ENCODE results near the gene PSMD12. TPM values are rescaled to one million over a fixed set of nuclear protein-coding genes. Genes with fewer than 3 reads are reported as not detected.

Gene PSMD12
- polyA plus RNA-seq, 2 donors = 20.3 to 28.7 TPM

DNA sequence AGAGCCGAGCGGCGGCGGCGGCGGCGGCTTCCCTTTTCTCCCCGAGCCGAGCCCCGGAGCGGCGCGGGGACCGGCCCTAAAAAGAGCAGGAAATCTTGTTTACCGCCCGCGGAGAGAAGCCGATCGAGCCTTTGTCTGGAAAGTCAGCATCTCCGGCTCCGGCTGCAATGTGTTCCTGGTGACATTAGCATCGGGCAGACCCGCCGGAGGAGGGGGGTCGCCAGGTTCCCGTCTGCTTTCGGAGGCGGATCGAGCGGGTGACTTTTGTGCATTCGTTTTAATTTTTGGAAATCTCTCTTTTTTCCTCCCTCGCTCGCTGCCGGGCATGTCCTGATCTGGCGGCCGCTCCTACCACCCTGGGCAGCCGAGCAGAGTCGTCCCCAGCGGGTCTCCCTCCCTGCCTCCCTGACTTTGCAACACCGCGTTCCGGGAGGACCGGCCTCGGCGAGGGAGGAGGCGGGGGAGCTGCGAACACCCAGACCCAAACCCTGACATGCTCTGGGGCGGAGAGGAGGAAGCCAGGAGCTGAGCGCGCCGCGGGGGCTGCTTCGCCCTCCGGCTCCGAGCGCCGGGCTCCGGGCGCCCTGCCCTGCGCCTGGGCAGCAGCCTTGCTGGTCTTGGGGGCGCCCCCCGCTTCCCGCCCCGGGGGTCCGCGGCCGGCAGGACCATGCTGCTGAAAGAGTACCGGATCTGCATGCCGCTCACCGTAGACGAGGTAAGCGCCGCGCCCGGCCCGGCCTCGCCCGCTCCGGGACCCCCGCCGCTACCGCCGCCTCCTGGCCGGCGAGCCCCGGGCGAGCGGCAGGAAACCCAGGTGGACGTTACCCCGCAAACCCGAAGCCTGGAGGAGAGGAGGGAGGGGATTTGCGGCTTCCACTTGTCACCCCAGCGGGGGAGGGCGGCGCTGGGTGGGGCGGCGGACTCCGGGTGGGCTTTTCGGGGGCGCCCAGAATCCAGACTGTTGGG lies 11.4 kb upstream of the PSMD12 start:
- WGBS, 2 donors = 0% methylated on average over 76 to 100 of the region's 100 CpGs
- Histone ChIP-seq H3K36me3 (ENCODE audit: control insufficient read depth in 2 of 2, insufficient read depth in 2 of 2, low read length in 1 of 2) (no peaks in the 10 kb centered on the region), H3K4me3 (ENCODE audit: low read depth in 1 of 2, low read length in 2 of 2) (peak overlapping the region; percentile 71 to 81), H3K9me3 (ENCODE audit: control insufficient read depth in 2 of 2, insufficient read depth in 1 of 2, low read depth in 1 of 2, low read length in 1 of 2) (no peaks in the 10 kb centered on the region), H3K27me3 (ENCODE audit: control insufficient read depth in 1 of 2, insufficient read depth in 2 of 2, low read length in 2 of 2) (no peaks in the 10 kb centered on the region), H3K27ac (ENCODE audit: low read depth in 2 of 2, low read length in 1 of 2) (peak overlapping the region; percentile 80 to 84), H3K4me1 (ENCODE audit: control insufficient read depth in 2 of 2, insufficient read depth in 2 of 2, low read length in 1 of 2) (no peaks in the 10 kb centered on the region)

DNA sequence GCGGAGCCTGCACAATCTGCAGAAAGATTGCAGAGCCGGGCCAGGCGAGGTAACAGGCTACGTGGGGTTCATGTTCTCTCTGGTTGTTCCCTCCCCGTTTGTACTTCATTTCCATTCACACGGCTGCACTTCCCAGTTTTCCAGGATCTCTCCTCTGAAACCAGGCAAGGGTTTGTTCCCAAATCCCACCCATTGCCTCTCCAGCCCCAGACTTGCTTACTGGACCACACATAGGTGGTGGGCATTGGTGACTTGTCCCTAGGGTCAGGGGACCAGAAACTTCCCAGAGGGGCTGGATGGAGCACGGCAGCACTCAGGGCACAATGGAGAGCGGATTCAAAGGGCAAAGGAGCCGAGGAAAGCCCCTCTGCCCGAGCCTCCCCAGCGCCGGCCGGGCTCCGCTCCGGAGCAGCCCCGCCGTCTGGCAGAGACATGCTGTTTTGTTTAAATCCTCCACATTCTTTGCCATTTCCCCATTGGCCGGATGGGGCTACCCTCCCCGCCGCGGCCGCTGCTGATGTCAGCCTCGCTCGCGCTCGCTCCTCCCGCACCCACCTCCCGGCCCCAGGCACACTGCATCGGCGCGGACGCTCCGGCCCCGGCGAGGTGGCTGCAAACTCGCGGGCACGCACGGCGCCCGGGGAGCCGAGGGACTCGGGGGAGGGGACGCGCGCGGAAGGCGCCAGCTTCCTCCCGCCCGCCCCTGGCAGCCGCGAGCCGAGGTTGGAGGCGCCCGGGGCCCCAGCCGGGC lies 10.5 kb upstream of the PSMD12 start, which contains the start of gene PITPNC1:
PITPNC1 (plus strand) TSS at position 545 of the 751 bp plus-strand sequence.
- 0 to 1% methylated on average over 56 of the region's 56 CpGs for WGBS, 2 donors
- peak within 1 kb of the TSS; percentile 80 to 84 for H3K27ac ChIP-seq (ENCODE audit: low read depth in 2 of 2, low read length in 1 of 2)
- no peaks in the 10 kb centered on the region for H3K27me3 ChIP-seq (ENCODE audit: control insufficient read depth in 1 of 2, insufficient read depth in 2 of 2, low read length in 2 of 2)
- H3K9me3 ChIP-seq (ENCODE audit: control insufficient read depth in 2 of 2, insufficient read depth in 1 of 2, low read depth in 1 of 2, low read length in 1 of 2) = no peaks in the 10 kb centered on the region
- no peaks in the 10 kb centered on the region for H3K36me3 ChIP-seq (ENCODE audit: control insufficient read depth in 2 of 2, insufficient read depth in 2 of 2, low read length in 1 of 2)
- H3K4me1 ChIP-seq (ENCODE audit: control insufficient read depth in 2 of 2, insufficient read depth in 2 of 2, low read length in 1 of 2) = no peaks in the 10 kb centered on the region
- H3K4me3 ChIP-seq (ENCODE audit: low read depth in 1 of 2, low read length in 2 of 2) = peak within 1 kb of the TSS; percentile 71 to 81

DNA sequence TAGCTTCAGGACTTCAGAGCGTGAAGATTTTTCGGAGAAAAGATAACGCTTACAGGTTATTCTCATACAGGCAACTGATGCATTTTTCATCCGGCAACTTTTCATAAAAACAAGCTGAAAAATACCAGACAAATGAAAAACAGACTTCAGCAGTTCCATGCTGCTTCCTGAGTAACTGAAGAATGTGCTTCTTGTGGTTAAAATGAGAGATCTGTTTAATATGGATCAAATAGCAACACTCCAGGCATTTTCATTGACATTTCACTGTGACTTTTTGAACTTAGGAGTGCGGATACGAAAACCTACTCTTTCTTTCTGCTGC lies 10.0 kb upstream of the PSMD12 start:
- peak overlapping the region; percentile 71 to 81 for H3K4me3 ChIP-seq (ENCODE audit: low read depth in 1 of 2, low read length in 2 of 2)
- H3K27ac ChIP-seq (ENCODE audit: low read depth in 2 of 2, low read length in 1 of 2) = peak overlapping the region; percentile 80 to 84
- WGBS, 2 donors = 38 to 43% methylated on average over 6 of the region's 6 CpGs
- H3K27me3 ChIP-seq (ENCODE audit: control insufficient read depth in 1 of 2, insufficient read depth in 2 of 2, low read length in 2 of 2) = no peaks in the 10 kb centered on the region
- no peaks in the 10 kb centered on the region for H3K36me3 ChIP-seq (ENCODE audit: control insufficient read depth in 2 of 2, insufficient read depth in 2 of 2, low read length in 1 of 2)
- no peaks in the 10 kb centered on the region for H3K9me3 ChIP-seq (ENCODE audit: control insufficient read depth in 2 of 2, insufficient read depth in 1 of 2, low read depth in 1 of 2, low read length in 1 of 2)
- H3K4me1 ChIP-seq (ENCODE audit: control insufficient read depth in 2 of 2, insufficient read depth in 2 of 2, low read length in 1 of 2) = no peaks in the 10 kb centered on the region

DNA sequence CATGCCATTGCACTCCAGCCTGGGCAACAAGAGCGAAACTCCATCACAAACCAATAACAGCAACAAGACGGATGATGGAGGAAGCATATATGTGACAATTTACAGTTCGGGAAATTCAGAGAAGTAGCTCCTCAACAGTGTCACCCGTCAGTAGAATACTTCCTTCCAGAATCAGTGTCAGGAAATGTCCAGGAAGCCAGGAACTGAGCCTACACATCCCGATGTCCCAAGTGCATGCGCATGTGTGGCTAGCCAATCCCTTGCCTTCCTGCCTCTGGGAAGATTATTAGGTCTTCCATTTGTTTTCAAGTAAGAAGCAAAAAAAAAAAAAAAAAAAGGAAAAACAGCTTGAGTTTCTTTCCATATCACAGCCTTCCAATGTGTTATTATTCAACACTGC lies 9.3 kb upstream of the PSMD12 start:
- Histone ChIP-seq H3K4me3 (ENCODE audit: low read depth in 1 of 2, low read length in 2 of 2) (no peak overlapping the region), H3K36me3 (ENCODE audit: control insufficient read depth in 2 of 2, insufficient read depth in 2 of 2, low read length in 1 of 2) (no peaks in the 10 kb centered on the region), H3K4me1 (ENCODE audit: control insufficient read depth in 2 of 2, insufficient read depth in 2 of 2, low read length in 1 of 2) (no peaks in the 10 kb centered on the region), H3K27me3 (ENCODE audit: control insufficient read depth in 1 of 2, insufficient read depth in 2 of 2, low read length in 2 of 2) (no peaks in the 10 kb centered on the region), H3K27ac (ENCODE audit: low read depth in 2 of 2, low read length in 1 of 2) (no peak overlapping the region), H3K9me3 (ENCODE audit: control insufficient read depth in 2 of 2, insufficient read depth in 1 of 2, low read depth in 1 of 2, low read length in 1 of 2) (no peaks in the 10 kb centered on the region)
- 83 to 86% methylated on average over 6 of the region's 6 CpGs for WGBS, 2 donors

DNA sequence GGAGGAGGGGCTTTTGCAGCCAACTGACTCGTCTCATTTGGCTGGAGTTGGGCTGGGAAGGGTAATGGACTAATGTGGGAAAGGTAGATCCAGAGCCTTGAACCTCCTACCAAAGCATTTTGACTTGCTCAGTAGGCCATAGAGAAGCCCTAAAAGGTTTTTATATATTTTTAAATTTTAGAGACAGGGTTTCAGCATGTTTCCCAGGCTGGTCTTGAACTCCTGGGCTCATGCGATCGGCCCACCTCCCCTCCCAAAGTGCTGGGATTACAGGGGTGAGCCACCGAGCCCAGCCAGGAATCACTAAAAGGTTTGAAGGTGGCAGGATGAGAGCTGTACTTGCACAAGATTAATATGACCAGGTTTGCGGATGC lies 8.7 kb upstream of the PSMD12 start:
- Histone ChIP-seq H3K4me3 (ENCODE audit: low read depth in 1 of 2, low read length in 2 of 2) (no peak overlapping the region), H3K36me3 (ENCODE audit: control insufficient read depth in 2 of 2, insufficient read depth in 2 of 2, low read length in 1 of 2) (no peaks in the 10 kb centered on the region), H3K27me3 (ENCODE audit: control insufficient read depth in 1 of 2, insufficient read depth in 2 of 2, low read length in 2 of 2) (no peaks in the 10 kb centered on the region), H3K4me1 (ENCODE audit: control insufficient read depth in 2 of 2, insufficient read depth in 2 of 2, low read length in 1 of 2) (no peaks in the 10 kb centered on the region), H3K9me3 (ENCODE audit: control insufficient read depth in 2 of 2, insufficient read depth in 1 of 2, low read depth in 1 of 2, low read length in 1 of 2) (no peaks in the 10 kb centered on the region), H3K27ac (ENCODE audit: low read depth in 2 of 2, low read length in 1 of 2) (no peak overlapping the region)
- WGBS, 2 donors = 71% methylated on average over 5 of the region's 5 CpGs

DNA sequence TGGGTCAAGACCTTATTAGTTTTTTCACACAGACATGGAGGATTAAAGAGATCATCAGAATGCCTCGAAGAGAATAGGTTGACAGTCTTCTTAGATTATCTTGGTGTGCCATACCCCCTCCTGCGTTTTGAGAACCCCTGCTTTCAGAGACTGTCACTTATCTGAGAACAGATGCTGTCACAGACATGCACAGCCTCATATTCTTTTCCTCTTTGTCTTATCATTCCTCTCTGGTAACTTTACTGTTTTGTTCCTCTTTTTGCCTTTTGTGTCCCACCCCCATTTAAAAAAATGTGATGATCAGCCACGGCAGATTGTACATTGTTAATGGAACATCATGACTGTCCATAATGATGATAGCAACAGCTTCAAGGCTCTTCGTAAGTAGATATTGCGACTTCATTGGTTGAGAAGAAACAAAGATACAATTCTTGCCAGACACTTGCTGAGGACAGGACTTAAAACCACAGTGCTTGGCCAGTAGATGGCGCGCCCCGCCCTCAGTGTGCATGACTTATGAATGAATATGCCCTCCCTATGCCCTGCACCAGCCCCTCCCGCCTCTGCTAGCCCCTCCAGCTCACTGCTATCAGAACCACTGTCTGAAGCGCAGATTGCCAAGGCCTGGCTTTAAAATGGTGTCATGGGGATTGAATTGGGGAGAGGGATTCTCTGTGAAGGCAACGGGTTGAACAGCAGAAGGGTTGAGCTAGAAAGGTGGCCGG lies 8.1 kb upstream of the PSMD12 start:
- H3K9me3 ChIP-seq (ENCODE audit: control insufficient read depth in 2 of 2, insufficient read depth in 1 of 2, low read depth in 1 of 2, low read length in 1 of 2) = no peaks in the 10 kb centered on the region
- no peaks in the 10 kb centered on the region for H3K36me3 ChIP-seq (ENCODE audit: control insufficient read depth in 2 of 2, insufficient read depth in 2 of 2, low read length in 1 of 2)
- no peaks in the 10 kb centered on the region for H3K4me1 ChIP-seq (ENCODE audit: control insufficient read depth in 2 of 2, insufficient read depth in 2 of 2, low read length in 1 of 2)
- H3K27ac ChIP-seq (ENCODE audit: low read depth in 2 of 2, low read length in 1 of 2) = no peak overlapping the region
- 11 to 14% methylated on average over 12 of the region's 12 CpGs for WGBS, 2 donors
- no peaks in the 10 kb centered on the region for H3K27me3 ChIP-seq (ENCODE audit: control insufficient read depth in 1 of 2, insufficient read depth in 2 of 2, low read length in 2 of 2)
- H3K4me3 ChIP-seq (ENCODE audit: low read depth in 1 of 2, low read length in 2 of 2) = no peak overlapping the region

DNA sequence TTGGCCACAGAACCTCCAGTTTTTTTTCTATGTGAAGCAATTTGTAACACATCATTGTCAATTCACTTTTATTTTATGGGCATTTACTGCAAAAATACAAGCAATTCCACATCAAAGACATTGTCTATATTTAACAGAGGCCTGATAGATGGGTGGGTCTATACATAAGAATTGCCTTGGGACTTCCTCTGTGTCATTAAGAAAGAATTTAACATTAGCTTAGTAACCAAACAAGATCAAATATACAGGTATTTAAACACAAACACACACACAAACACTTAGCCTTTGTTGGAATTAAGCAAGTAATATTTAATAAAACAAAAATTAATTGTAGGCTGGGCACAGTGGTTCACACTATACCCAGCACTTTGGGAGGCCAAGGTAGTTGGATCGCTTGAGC lies 6.4 kb upstream of the PSMD12 start:
- H3K9me3 ChIP-seq (ENCODE audit: control insufficient read depth in 2 of 2, insufficient read depth in 1 of 2, low read depth in 1 of 2, low read length in 1 of 2) = no peaks in the 10 kb centered on the region
- H3K4me1 ChIP-seq (ENCODE audit: control insufficient read depth in 2 of 2, insufficient read depth in 2 of 2, low read length in 1 of 2) = no peaks in the 10 kb centered on the region
- 89 to 92% methylated on average over 1 of the region's 1 CpG for WGBS, 2 donors
- H3K36me3 ChIP-seq (ENCODE audit: control insufficient read depth in 2 of 2, insufficient read depth in 2 of 2, low read length in 1 of 2) = no peaks in the 10 kb centered on the region
- no peaks in the 10 kb centered on the region for H3K27me3 ChIP-seq (ENCODE audit: control insufficient read depth in 1 of 2, insufficient read depth in 2 of 2, low read length in 2 of 2)
- H3K4me3 ChIP-seq (ENCODE audit: low read depth in 1 of 2, low read length in 2 of 2) = no peak overlapping the region
- no peak overlapping the region for H3K27ac ChIP-seq (ENCODE audit: low read depth in 2 of 2, low read length in 1 of 2)

DNA sequence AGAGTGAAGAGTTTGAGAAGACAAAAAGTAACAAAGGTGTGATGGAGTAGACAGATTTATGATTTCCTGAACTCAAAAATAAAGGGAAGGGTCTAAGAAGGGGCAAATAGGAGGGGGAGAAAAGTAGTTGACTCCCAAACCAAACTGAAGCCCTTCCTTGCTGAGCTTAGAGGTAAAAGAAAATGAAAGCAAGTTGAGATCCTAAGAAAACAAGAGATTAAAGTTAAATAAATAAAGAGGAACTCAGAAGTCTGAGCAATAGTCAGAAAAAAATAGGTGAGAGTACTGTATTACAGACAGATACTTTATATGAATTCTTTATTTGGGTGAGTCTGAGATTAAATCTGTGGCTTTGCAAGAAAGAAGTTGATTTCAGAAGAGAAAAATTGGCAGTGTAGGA lies 3.3 kb upstream of the PSMD12 start:
- Histone ChIP-seq H3K9me3 (ENCODE audit: control insufficient read depth in 2 of 2, insufficient read depth in 1 of 2, low read depth in 1 of 2, low read length in 1 of 2) (no peaks in the 10 kb centered on the region), H3K27me3 (ENCODE audit: control insufficient read depth in 1 of 2, insufficient read depth in 2 of 2, low read length in 2 of 2) (no peaks in the 10 kb centered on the region), H3K4me3 (ENCODE audit: low read depth in 1 of 2, low read length in 2 of 2) (no peak overlapping the region), H3K36me3 (ENCODE audit: control insufficient read depth in 2 of 2, insufficient read depth in 2 of 2, low read length in 1 of 2) (no peaks in the 10 kb centered on the region), H3K4me1 (ENCODE audit: control insufficient read depth in 2 of 2, insufficient read depth in 2 of 2, low read length in 1 of 2) (peaks cover 0 to 6% of the 10 kb centered on the region in 2 donors), H3K27ac (ENCODE audit: low read depth in 2 of 2, low read length in 1 of 2) (no peak overlapping the region)

DNA sequence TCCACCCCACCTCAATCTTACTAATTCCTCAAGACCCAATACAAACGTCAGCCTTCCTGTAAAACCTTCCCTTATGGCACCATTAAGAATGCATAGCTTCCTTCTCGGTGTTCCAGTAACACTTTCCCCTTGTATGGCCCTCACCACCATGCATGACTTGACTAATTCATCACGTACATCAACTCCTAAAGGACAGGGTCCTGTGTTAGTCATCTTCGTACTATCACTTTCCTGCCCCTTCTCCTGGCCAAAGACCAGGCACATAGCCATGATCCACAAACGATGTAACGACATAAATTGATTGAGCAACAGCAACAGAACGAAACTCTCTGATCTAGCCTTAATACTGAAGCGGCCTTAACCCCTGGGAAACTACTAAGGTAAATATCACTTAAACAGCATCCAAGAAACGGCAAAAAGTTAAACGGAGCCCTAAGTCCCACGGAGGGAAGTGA lies 612 bp downstream of the PSMD12 start:
- H3K4me1 ChIP-seq (ENCODE audit: control insufficient read depth in 2 of 2, insufficient read depth in 2 of 2, low read length in 1 of 2) = peaks cover 0 to 9% of the 10 kb centered on the region in 2 donors
- peak overlapping the region; percentile 86 to 98 for H3K4me3 ChIP-seq (ENCODE audit: low read depth in 1 of 2, low read length in 2 of 2)
- peak overlapping the region; percentile 85 to 93 for H3K27ac ChIP-seq (ENCODE audit: low read depth in 2 of 2, low read length in 1 of 2)
- H3K27me3 ChIP-seq (ENCODE audit: control insufficient read depth in 1 of 2, insufficient read depth in 2 of 2, low read length in 2 of 2) = no peaks in the 10 kb centered on the region
- WGBS, 2 donors = 0% methylated on average over 11 of the region's 11 CpGs
- H3K36me3 ChIP-seq (ENCODE audit: control insufficient read depth in 2 of 2, insufficient read depth in 2 of 2, low read length in 1 of 2) = peaks cover 0 to 2% of the 10 kb centered on the region in 2 donors
- no peaks in the 10 kb centered on the region for H3K9me3 ChIP-seq (ENCODE audit: control insufficient read depth in 2 of 2, insufficient read depth in 1 of 2, low read depth in 1 of 2, low read length in 1 of 2)

Data from esophagus (tissue), 2 donors.